Pancreas (tissue), 10 donors: ENCODE data around the gene ATAT1. TPM values are rescaled to one million over a fixed set of nuclear protein-coding genes. Genes with fewer than 3 reads are reported as not detected.

ENCODE experiments used
- ATAC-seq, 4 donors: fragments of 200-7000 bp; cut with Tn5 transposase; one replicate each; pipeline versions ENCODE4 v1.8.0 to v1.9.1; 2020; ENCODE audit warnings: mild to moderate bottlenecking in 4 of 4, moderate library complexity in 4 of 4
- DNase-seq, 6 donors: peaks; one replicate each; pipeline ENCODE4 v3.0.0-alpha.2; 2020
- FAIRE-seq: peaks from 2 replicates; lab custom pipeline; 2012; peaks lifted over from hg19 to GRCh38; lab: Jason Lieb, UNC
- H3K27ac ChIP-seq, 4 donors: fragments of 200-600 bp; sonication (generic); 1 replicate in 3 of 4; 2 replicates in 1 of 4; pipeline versions ENCODE4 v1.5.0 to v1.8.0; 2020
- H3K27me3 ChIP-seq, 4 donors: fragments of 200-600 bp; one replicate each; pipeline ENCODE4 v1.8.0; 2021
- H3K36me3 ChIP-seq, 3 donors: fragments of 200-600 bp; sonication (generic) in 1 of 3; one replicate each; pipeline versions ENCODE4 v1.5.0 to v1.8.0; 2020 to 2021
- H3K4me1 ChIP-seq, 3 donors: fragments of 200-600 bp; one replicate each; pipeline ENCODE4 v1.8.0; 2021
- H3K4me3 ChIP-seq, 4 donors: fragments of 200-600 bp; sonication (generic) in 2 of 4; one replicate each; pipeline versions ENCODE4 v1.5.0 to v1.8.0; 2020 to 2021
- H3K9me3 ChIP-seq, 4 donors: fragments of 200-600 bp; one replicate each; pipeline ENCODE4 v1.8.0; 2021
- CTCF ChIP-seq, 4 donors: fragments of 200-600 bp; sonication (generic) in 3 of 4; IDR thresholded peaks; one replicate each; pipeline versions ENCODE4 v1.5.0 to v1.8.0; 2021; ENCODE audit warnings: antibody characterized with exemption in 4 of 4
- WGBS, 2 donors: extraction: QIAGEN DNeasy Blood & Tissue Kit; methylation state at CpG; one replicate each; pipeline ENCODE4 v1.1.7; 2013; 5-methylcytosine and 5-hydroxymethylcytosine counted together
- intact Hi-C, 3 donors: fragments of 100-400 bp; cut with DNase I; formaldehyde crosslinking; loops; one replicate each; pipeline versions ENCODE4 v1.11.1 to v1.14.2; 2022
- polyA plus RNA-seq, 2 donors: library from polyadenylated mRNA; stranded (reverse); fragments of 200-250 nt; gene quantifications; one replicate each; pipeline ENCODE4 v1.2.3, GENCODE V29; 2013
- total RNA-seq, 6 donors: library from RNA; stranded (reverse); fragmentation: NEBNext Ultra II Directional in 4 of 6; extraction: Animal tissue kit (Norgen Biotek cat#: 25700) in 4 of 6; gene quantifications; one replicate each; pipeline versions ENCODE4 v1.2.1 to v1.2.4, GENCODE V29; 2021 to 2023
- donor health status: healthy with polysubstance abuse.
- donor health status: DM: no; HTN: no; CAD: no; lungs with moderate emphysema.
- donor health status: DM: no; HTN: no; CAD: no.
- donor health status: control.
- donor health status: control.
- donor health status: Bipolar disorder and iron deficiency.
- donor health status: DM: yes; HTN: yes; CAD: no.
- donor health status: DM: no; HTN: no; CAD: no.
- donor health status: DM: no; HTN: no; CAD: no.
- donor health status: DM: yes; HTN: yes; CAD: no.

ATAT1 gene
- total and polyA plus RNA-seq, 8 donors = 2.1 to 9.1 (median 3.6) TPM

- 89 to 90% methylated on average over 39 of the region's 39 CpGs for WGBS, 2 donors
- intact Hi-C loops = no loop called here
- no peaks in the 10 kb centered on the region for H3K4me1 ChIP-seq
- DNase-seq (peak in 1 of 6 donors; percentile 54), FAIRE-seq (no peak), ATAC-seq (no peak)
- H3K9me3 ChIP-seq = no peaks in the 10 kb centered on the region
- no peak overlapping the region for H3K27ac ChIP-seq
- no peak for TF ChIP-seq CTCF (IDR thresholded peaks at IDR 0.05)
- peaks cover 42 to 62% (median 61%) of the 10 kb centered on the region in 3 donors for H3K36me3 ChIP-seq
- H3K27me3 ChIP-seq = no peaks in the 10 kb centered on the region
- H3K4me3 ChIP-seq = no peak overlapping the region
These were observed 24.6 kb upstream of the ATAT1 start for GRCh38 chr6:30601815-30602641.

GRCh38 chr6:30603961-30604360 is 22.7 kb upstream of the ATAT1 start:
- no peak for ATAC-seq
- Histone ChIP-seq H3K27me3 (no peaks in the 10 kb centered on the region), H3K4me3 (no peak overlapping the region), H3K27ac (no peak overlapping the region), H3K36me3 (peaks cover 42 to 81% (median 63%) of the 10 kb centered on the region in 3 donors), H3K9me3 (no peaks in the 10 kb centered on the region), H3K4me1 (no peaks in the 10 kb centered on the region)
- intact Hi-C loops = no loop called here
- 86 to 87% methylated on average over 13 of the region's 13 CpGs for WGBS, 2 donors
- DNase-seq = peak in 1 of 6 donors; percentile 18
- no peak for TF ChIP-seq CTCF (IDR thresholded peaks at IDR 0.05)
- no peak for FAIRE-seq

GRCh38 chr6:30610065-30610464 is 16.6 kb upstream of the ATAT1 start:
- ATAC-seq (no peak), FAIRE-seq (no peak), DNase-seq (no peak)
- Histone ChIP-seq H3K27ac (no peak overlapping the region), H3K4me3 (no peak overlapping the region), H3K27me3 (no peaks in the 10 kb centered on the region), H3K36me3 (peaks cover 14 to 47% (median 16%) of the 10 kb centered on the region in 3 donors), H3K4me1 (peaks cover 18 to 38% (median 32%) of the 10 kb centered on the region in 3 donors), H3K9me3 (no peaks in the 10 kb centered on the region)
- no peak for TF ChIP-seq CTCF (IDR thresholded peaks at IDR 0.05)
- intact Hi-C loops = no loop called here
- WGBS, 2 donors = 52 to 60% methylated on average over 4 of the region's 4 CpGs

DNA sequence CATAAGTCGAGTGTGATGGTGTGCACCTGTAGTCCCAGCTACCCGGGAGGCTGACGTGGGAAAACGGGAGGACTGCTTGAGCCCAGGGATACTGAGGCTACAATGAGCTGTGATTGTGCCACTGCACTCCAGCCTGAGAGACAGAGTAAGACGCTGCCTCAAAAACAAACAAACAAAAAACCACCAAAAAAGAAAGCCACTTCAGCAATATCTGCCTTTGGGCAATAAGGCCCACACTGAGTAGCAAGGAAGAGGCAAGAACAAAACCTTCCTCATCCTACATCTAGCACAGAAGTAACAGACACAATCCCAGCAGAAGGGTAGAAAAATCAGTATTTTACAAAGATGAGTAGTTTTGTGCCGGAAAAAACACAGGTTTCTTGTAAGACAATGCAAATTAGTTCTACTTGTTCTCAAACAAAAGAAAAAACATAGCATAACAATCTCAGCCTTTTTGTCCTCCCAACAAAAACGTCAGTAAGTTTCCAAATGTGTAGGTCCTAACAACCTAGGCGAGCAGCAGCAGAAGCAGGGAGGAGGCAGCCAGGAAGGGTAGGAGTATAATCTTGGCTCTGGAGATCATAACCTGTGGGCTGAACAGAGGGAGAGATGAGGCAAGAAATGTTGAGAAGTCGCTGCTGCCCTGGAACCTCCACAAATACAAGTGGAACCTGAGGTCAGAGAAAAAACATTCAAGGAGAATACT is 15.4 kb upstream of the ATAT1 start:
- ATAC-seq (no peak), FAIRE-seq (no peak), DNase-seq (no peak)
- Histone ChIP-seq H3K36me3 (peaks cover 6 to 38% (median 7%) of the 10 kb centered on the region in 3 donors), H3K9me3 (no peaks in the 10 kb centered on the region), H3K27me3 (no peaks in the 10 kb centered on the region), H3K4me1 (peaks cover 18 to 38% (median 32%) of the 10 kb centered on the region in 3 donors), H3K4me3 (no peak overlapping the region), H3K27ac (no peak overlapping the region)
- 44 to 46% methylated on average over 9 of the region's 9 CpGs for WGBS, 2 donors
- TF ChIP-seq CTCF (IDR thresholded peaks at IDR 0.05) = no peak
- intact Hi-C loops = no loop called here
